Middle frontal gyrus (tissue), 1 donor: ENCODE results near the gene QSOX2.

Experiments used
- DNase-seq: peaks from one replicate; pipeline ENCODE4 v3.0.0-alpha.2; 2015; ENCODE audit warnings: low spot score; ENCODE audit errors: extremely low spot score

The QSOX2 gene

GRCh38 chr9:136177224-136177623, 68.4 kb downstream of the QSOX2 start:
- no peak for DNase-seq

GRCh38 chr9:136175616-136176197, 69.9 kb downstream of the QSOX2 start:
- no peak for DNase-seq

DNA sequence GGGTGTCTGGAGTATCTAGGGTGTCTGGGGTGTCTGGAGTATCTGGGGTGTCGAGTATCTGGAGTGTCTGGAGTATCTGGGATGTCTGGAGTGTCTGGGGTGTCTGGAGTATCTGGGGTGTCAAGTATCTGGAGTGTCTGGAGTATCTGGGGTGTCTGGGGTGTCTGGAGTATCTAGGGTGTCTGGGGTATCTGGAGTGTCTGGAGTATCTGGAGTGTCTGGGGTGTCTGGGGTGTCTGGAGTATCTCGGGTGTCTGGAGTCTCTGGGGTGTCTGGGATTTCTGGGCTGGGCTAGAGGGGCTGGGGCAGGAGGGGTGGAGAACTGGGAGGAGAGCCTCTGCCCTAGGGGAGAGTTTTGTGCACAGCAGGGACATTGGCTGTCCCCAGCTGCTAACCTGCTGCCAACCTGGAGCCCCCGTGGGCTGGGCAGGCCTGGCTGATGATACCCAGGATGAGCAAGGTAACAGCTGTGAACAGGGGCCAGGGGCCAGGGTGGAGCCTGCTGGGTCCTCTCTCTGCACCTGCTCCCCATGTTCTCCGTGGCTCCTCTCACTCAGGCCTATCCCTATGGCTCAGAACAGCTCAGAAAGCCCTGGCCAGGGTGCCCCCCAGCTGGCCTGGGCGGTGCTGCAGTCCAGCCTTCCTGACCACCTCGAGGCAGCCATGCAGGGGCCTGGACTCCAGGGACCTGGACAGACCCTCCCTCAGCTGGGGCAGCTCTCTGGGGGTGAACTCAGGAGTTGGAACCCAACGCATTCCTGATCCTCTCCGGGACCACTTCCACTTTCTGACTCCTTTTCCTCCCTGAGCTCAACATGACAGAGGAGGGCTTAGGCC, 70.6 kb downstream of the QSOX2 start:
- DNase-seq = no peak

DNA sequence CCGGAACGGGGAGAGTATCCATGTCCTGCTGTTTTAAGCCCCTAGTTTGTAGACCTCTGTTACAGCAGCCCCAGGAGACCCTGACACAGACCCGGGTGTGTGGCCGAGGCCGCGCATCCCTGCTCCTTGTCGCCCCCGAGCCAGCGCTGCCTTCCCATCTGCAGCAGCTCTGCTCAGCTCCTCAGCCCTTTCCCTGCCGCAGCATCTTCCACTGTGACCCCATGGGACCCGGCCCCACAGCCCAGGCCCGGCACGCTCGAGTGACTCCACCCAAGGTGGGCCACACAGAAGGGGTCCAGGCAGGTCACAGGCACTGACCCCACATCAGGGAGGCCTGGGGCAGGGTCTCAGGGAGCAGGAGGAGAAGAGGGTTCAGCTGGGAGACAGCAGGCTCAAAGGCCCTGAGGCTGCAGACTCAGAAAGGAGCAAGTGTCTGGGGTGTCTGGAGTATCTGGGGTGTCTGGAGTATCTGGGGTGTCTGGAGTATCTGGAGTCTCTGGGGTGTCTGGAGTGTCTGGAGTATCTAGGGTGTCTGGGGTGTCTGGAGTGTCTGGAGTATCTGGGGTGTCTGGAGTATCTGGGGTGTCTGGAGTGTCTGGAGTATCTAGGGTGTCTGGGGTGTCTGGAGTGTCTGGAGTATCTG, 71.8 kb downstream of the QSOX2 start:
- DNase-seq = no peak

DNA sequence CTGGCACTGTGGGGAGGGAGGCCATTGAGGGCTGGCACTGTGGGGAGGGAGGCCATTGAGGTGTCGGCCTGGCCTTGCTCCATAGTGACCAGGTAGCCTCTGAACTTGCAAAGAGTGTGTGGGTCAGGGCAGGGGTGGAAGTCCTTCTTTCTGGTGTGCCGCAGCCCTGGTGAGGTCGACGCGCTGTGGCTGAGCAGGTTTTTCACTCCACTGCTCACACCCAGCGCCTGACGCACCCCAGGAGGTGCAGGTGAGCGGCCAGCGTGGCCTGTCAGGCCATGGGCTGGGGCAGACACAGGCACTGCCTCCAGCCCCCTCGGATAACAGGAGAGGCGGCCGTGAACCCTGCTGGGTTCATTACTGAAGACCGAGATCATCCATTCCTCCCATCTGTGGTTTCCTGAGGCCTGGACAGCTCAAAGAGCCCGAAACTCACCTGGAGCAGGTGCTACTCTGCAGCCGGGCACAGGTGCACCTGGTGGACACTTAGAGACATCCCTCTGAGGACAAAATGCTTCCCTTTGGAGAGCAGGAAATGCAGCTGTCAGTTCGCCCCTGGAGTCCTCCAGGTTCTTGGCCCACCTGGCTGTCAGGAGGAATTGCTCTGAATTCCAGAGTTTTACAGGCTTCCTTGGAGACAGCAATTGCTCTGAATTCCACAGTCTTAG, 73.1 kb downstream of the QSOX2 start:
- no peak for DNase-seq

DNA sequence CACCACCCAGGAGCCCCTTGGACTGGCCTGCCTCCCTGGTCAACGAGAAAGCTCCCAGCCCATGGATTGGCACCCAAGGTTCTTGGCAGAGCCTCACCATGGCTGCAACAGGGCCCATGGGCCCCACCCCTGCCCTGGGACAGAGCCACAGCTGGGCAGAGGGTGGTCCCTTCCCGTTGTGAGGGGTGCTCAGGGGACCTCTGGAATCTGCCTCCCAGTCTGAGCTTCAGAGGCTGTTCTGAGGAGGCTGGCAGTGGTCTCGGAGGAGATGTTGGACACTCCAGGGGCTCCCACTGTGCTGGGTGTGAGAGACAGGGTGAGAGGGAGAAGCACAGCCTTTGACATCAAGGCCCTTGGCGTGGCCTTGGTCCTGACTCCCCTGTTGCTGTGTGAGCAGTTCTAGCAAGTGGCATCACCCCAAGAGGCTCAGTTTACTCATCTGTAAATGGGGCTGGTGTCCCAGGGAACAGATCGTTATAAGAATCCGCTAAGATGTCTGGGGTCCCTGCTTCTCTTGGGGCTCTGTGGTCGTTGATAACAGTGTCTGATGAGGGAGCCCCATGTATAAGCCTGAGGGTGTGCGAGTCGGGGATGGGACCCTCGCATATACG, 73.7 kb downstream of the QSOX2 start:
- no peak for DNase-seq

DNA sequence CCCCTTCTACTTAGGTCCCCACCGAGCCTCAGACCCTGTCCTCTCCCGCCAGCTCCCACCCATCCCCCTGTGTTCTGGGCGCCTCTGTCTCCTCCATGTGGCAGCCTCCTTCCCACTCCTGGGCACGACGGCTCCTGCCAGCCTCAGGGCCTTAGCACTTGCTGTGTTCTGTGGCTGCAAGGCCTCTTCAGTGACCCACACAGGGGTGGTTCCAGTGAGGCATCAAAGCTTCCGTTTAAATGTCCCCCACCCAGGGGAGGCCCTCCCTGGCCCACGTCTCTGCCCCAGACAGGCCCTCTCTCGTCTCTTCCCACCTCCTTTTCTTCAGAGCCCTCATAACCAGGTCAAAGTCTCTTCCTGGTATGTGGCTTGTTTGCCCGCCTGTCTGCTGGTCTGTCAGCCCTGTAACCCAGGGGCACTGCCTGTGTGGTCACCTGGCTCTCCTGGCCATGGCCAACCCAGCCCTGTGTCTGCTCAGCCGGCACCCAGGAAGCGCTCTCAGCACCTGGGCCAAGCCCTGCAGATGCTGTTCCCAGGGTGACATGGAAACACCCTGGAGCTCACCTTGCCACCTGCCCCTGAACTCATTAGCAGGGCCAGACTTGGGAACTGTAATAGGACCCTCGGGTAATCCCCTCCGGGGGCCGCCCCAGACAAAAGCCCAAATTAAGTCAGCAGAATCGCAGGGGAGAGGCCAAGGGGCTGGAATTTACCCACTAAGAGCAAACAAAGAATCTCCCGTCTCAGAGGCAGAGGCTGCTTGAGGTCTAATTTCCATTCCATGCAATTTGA, 74.4 kb downstream of the QSOX2 start:
- no peak for DNase-seq

DNA sequence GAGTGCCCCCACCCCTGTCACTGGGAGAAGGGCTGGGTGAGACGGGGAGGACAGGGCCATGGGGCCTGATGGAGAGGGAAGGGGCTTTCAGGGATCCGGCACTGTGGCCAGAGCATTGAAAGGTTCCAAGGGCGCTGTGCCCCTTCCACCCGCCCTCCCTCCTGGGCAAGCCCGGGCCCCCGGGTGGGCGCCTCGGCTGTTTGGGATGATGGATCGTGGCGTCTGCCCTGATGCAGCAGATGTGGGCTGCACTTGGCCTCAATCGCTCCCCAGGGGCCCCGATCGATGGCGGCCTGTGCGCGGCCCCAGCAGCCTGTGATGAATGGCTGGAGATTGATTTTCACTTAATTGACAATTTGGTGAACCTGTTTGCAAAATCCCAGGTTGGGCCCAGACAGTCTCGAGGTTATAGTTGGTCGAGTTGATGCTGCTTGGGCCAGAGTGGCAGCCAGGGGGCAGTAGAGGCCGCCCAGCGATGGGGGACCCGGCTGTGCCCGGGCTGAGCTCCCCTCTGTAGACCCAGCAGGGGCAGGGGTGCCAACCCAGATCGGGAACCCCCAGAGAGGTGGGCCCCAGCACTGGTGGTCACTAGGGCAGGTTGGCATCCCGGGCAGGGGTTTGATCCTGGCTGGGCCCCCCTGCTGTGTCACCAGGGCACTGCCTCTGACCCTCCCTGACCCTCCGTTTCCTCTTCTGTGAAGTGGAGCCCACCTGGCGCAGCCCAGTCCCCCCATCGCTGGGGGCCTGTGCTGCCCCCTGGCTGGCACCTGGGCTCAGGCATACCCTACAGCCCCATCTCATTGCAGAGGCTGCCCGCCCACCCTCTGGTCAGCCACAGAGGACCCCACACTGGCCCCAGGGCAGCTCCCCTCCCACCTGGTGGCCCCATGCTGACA, 75.4 kb downstream of the QSOX2 start:
- DNase-seq = no peak

GRCh38 chr9:136169495-136169894, 76.1 kb downstream of the QSOX2 start:
- DNase-seq = no peak

- no peak for DNase-seq
These were observed 82.3 kb downstream of the QSOX2 start for GRCh38 chr9:136163248-136163850.

DNA sequence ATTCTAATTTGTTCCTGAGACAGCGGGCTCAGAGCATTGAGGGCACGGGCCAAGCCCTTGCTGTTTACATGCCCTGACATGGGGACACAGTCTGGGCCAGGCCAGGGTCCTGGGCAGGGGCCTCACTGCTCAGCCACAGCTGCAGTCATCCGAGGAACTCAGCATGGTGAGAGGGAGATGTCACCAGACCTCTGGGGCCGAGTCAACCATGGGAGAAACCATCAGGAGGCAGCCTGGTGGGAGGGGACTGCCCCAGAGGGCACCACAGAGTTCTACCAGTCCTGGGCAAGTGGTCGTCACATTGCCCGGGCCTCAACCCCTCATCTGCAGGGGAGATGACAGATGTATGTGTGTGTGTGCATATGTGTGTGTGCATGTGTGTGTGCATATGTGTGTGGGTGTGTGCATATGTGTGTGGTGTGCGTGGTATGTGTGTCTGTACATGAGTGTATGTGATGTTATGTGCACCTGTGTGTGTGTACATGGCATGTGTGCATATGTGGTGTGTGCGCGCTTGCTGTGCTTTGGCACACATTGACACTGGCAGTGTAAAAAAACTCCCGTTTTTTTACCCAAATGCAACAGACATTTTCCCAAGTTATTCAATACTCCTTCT, 84.5 kb downstream of the QSOX2 start:
- no peak for DNase-seq

- DNase-seq = no peak
These were observed 85.2 kb downstream of the QSOX2 start for GRCh38 chr9:136160381-136160841.

DNA sequence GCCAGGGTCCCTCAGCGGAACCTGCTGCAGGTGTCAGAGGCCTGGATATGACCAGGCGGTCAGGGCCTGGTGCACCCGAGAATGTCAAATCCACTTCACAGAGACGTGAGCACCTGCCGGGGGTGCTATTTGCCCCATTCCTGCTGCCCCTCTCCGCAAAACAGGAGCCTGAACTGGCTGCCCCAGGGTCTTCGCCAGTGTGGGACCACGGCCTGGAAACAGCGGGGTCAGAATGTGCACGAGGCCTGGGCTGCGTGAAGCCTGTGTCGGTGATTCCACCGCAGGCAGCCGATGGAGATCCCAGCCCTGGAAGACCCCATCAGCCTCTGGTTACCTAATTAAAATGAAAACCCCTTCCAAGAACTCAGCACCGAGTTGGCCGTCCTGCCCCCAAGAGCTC, 85.8 kb downstream of the QSOX2 start:
- DNase-seq = no peak

DNA sequence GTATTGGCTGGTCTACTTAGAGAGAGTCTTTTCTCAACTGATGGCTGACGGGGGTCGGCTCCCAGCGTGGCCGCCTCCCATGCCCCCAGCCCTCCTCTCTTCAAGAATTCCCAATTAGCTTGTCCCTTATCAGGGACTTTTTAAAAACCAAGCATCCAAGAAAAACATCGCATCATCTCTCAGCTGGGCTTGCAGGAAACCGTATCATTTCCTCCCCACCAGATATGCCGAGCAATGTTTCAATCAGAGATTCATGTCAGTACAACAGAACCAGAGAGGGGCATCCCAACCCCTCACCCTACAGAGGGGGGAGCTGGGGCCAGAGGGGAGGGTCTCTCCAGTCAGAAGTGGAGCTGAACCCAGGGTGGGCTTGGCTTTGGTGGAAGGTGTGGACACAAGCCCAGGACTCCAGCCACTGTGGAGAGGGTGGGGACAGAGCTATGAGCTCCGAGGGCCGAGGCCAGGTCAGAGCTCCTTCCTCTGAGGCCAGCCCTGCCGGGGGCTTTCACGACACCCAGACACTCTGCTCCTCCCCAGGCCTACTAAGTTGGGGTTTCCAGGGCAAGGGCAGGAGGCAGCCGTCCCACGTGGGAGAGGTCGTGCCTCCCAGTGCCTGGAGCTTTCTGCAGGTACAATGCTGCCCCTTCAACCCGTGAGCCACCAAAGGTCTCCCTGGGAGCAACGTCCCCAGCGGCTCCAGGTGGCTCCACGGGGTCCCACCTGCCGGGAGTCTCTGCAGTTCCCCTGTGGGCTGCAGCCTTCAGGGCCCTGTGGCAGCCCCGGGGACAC, 87.9 kb downstream of the QSOX2 start:
- no peak for DNase-seq
